H9 (cell line): ENCODE results near the gene ACTL7A. TPM values are rescaled to one million over a fixed set of nuclear protein-coding genes. Genes with fewer than 3 reads are reported as not detected.

ENCODE experiments used
- DNase-seq: peaks from one replicate; pipeline ENCODE4 v3.0.0-alpha.2; 2017
- H2AFZ ChIP-seq: one replicate; pipeline ENCODE4 v1.6.1; 2013; ENCODE audit warnings: mild to moderate bottlenecking, low read length, control low read depth, moderate library complexity
- H2AK5ac ChIP-seq: 2 replicates; pipeline ENCODE4 v1.6.1; 2013; ENCODE audit warnings: low read length, control low read depth, mixed read lengths; ENCODE audit not compliant: insufficient read length
- H2BK120ac ChIP-seq: one replicate; pipeline ENCODE4 v1.6.1; 2013; ENCODE audit warnings: low read depth, mild to moderate bottlenecking, low read length, control low read depth, inconsistent platforms; ENCODE audit not compliant: poor library complexity, severe bottlenecking
- H2BK12ac ChIP-seq: 2 replicates; pipeline ENCODE4 v1.6.1; 2013; ENCODE audit warnings: low read length, control low read depth, mixed read lengths, low read depth; ENCODE audit not compliant: insufficient read length
- H2BK15ac ChIP-seq: 2 replicates; pipeline ENCODE4 v1.6.1; 2013; ENCODE audit warnings: low read depth, low read length, control low read depth
- H2BK20ac ChIP-seq: one replicate; pipeline ENCODE4 v1.6.1; 2013; ENCODE audit warnings: low read depth, mild to moderate bottlenecking, low read length, control low read depth, inconsistent platforms; ENCODE audit not compliant: poor library complexity, severe bottlenecking
- H2BK5ac ChIP-seq: 2 replicates; pipeline ENCODE4 v1.6.1; 2013; ENCODE audit warnings: low read length, control low read depth, mixed read lengths; ENCODE audit not compliant: insufficient read length
- H3K14ac ChIP-seq: 2 replicates; pipeline ENCODE4 v1.6.1; 2013; ENCODE audit warnings: low read length, control low read depth; ENCODE audit not compliant: insufficient read depth
- H3K18ac ChIP-seq: 2 replicates; pipeline ENCODE4 v1.6.1; 2013; ENCODE audit warnings: low read depth, mild to moderate bottlenecking, mixed read lengths, low read length, control low read depth; ENCODE audit not compliant: insufficient read length
- H3K23ac ChIP-seq: 2 replicates; pipeline ENCODE4 v1.6.1; 2013; ENCODE audit warnings: low read length, control low read depth, mixed read lengths, low read depth; ENCODE audit not compliant: insufficient read length
- H3K23me2 ChIP-seq: 2 replicates; pipeline ENCODE4 v1.6.1; 2013; ENCODE audit warnings: low read depth, mild to moderate bottlenecking, mixed read lengths, low read length, control low read depth; ENCODE audit not compliant: insufficient read length, poor library complexity, severe bottlenecking
- H3K27ac ChIP-seq: 2 replicates; pipeline ENCODE4 v1.5.1; 2013; ENCODE audit warnings: low read length, control low read depth, mixed read lengths, low read depth; ENCODE audit not compliant: insufficient read length
- H3K27me3 ChIP-seq: 2 replicates; pipeline ENCODE4 v1.6.1; 2013; ENCODE audit warnings: low read length, control low read depth, inconsistent platforms; ENCODE audit not compliant: insufficient read depth
- H3K4ac ChIP-seq: 2 replicates; pipeline ENCODE4 v1.6.1; 2013; ENCODE audit warnings: low read depth, mild to moderate bottlenecking, control low read depth, inconsistent platforms, low read length, moderate library complexity
- H3K4me1 ChIP-seq: 2 replicates; pipeline ENCODE4 v1.6.1; 2013; ENCODE audit warnings: low read length, control low read depth, inconsistent platforms; ENCODE audit not compliant: insufficient read depth
- H3K4me2 ChIP-seq: 2 replicates; pipeline ENCODE4 v1.6.1; 2013; ENCODE audit warnings: low read length, control low read depth, mixed read lengths; ENCODE audit not compliant: insufficient read length, insufficient read depth
- H3K56ac ChIP-seq: 2 replicates; pipeline ENCODE4 v1.6.1; 2013; ENCODE audit warnings: low read depth, mild to moderate bottlenecking, mixed read lengths, low read length, control low read depth; ENCODE audit not compliant: insufficient read length
- H3K79me1 ChIP-seq: 2 replicates; pipeline ENCODE4 v1.6.1; 2013; ENCODE audit warnings: low read depth, mild to moderate bottlenecking, moderate library complexity, low read length, control low read depth, inconsistent platforms; ENCODE audit not compliant: insufficient read depth, poor library complexity, severe bottlenecking
- H3K79me2 ChIP-seq: 2 replicates; pipeline ENCODE4 v1.6.1; 2013; ENCODE audit warnings: low read length, control low read depth, inconsistent platforms; ENCODE audit not compliant: insufficient read depth
- H3K9ac ChIP-seq: 2 replicates; pipeline ENCODE4 v1.6.1; 2013; ENCODE audit warnings: low read length, control low read depth, mixed read lengths; ENCODE audit not compliant: insufficient read length; ENCODE audit errors: extremely low read depth
- H3K9me3 ChIP-seq: one replicate; pipeline ENCODE4 v1.6.1; 2013; ENCODE audit warnings: low read depth, low read length, inconsistent platforms; ENCODE audit not compliant: control insufficient read depth
- H3T11ph ChIP-seq: one replicate; pipeline ENCODE4 v1.6.1; 2013; ENCODE audit warnings: mild to moderate bottlenecking, low read length, control low read depth, inconsistent platforms
- H4K20me1 ChIP-seq: one replicate; pipeline ENCODE4 v1.6.1; 2013; ENCODE audit not compliant: control insufficient read depth, insufficient read length, insufficient read depth
- H4K5ac ChIP-seq: 2 replicates; pipeline ENCODE4 v1.6.1; 2013; ENCODE audit warnings: low read depth, mild to moderate bottlenecking, mixed read lengths, low read length, control low read depth; ENCODE audit not compliant: insufficient read length
- H4K8ac ChIP-seq: replicated peaks from 2 replicates; pipeline ENCODE4 v1.6.1; 2013; ENCODE audit warnings: low read length, control low read depth, mixed read lengths, low read depth; ENCODE audit not compliant: insufficient read length
- H4K91ac ChIP-seq: 2 replicates; pipeline ENCODE4 v1.6.1; 2013; ENCODE audit warnings: low read depth, mild to moderate bottlenecking, moderate library complexity, mixed read lengths, low read length, control low read depth; ENCODE audit not compliant: insufficient read length
- H3K27ac Mint-ChIP-seq, 3 experiments: 2 replicates in 2 of 3; 3 replicates in 1 of 3; pipeline ENCODE4 v1.8.0; 2020 to 2021; ENCODE audit warnings: mixed read lengths in 3 of 3, mild to moderate bottlenecking in 1 of 3, moderate library complexity in 1 of 3
- H3K27me3 Mint-ChIP-seq: 2 replicates; pipeline ENCODE4 v1.8.0; 2021; ENCODE audit warnings: low read depth, mild to moderate bottlenecking, moderate library complexity, mixed read lengths
- H3K36me3 Mint-ChIP-seq, 3 experiments: 2 replicates in 2 of 3; 3 replicates in 1 of 3; pipeline ENCODE4 v1.8.0; 2020 to 2021; ENCODE audit warnings: low read depth in 3 of 3, mixed read lengths in 3 of 3; ENCODE audit not compliant: insufficient read depth in 1 of 3
- H3K4me1 Mint-ChIP-seq, 2 experiments: 2 replicates each; pipeline ENCODE4 v1.8.0; 2020; ENCODE audit warnings: mixed read lengths in 2 of 2
- H3K4me3 Mint-ChIP-seq, 2 experiments: 2 replicates in 1 of 2; 3 replicates in 1 of 2; pipeline ENCODE4 v1.8.0; 2020 to 2021; ENCODE audit warnings: mild to moderate bottlenecking in 2 of 2, mixed read lengths in 2 of 2, moderate library complexity in 1 of 2
- H3K9me3 Mint-ChIP-seq, 2 experiments: 2 replicates in 1 of 2; 3 replicates in 1 of 2; pipeline ENCODE4 v1.8.0; 2020; ENCODE audit warnings: mild to moderate bottlenecking in 2 of 2, mixed read lengths in 2 of 2, moderate library complexity in 1 of 2
- WGBS: extraction: QIAGEN DNeasy Blood & Tissue Kit; methylation state at CpG from one replicate; pipeline ENCODE4 v1.1.7; 2013; ENCODE audit warnings: missing lambda C conversion rate, low lambda C conversion rate, mixed read lengths; ENCODE audit not compliant: insufficient read length; ENCODE audit errors: extremely low coverage; 5-methylcytosine and 5-hydroxymethylcytosine counted together
- total RNA-seq: library from RNA; stranded (reverse); gene quantifications from 2 replicates; pipeline ENCODE4 v1.2.1, GENCODE V29; 2021
- TF ChIP-seq, protein P1 (sequence below): fragments of 200-600 bp; sonication (generic); conservative IDR thresholded peaks from 3 replicates; pipeline ENCODE4 v1.8.0; 2021; ENCODE audit warnings: antibody characterized with exemption, mild to moderate bottlenecking

Gene ACTL7A
- total RNA-seq, 1 experiment from 2014 or later, result not detected

DNA sequence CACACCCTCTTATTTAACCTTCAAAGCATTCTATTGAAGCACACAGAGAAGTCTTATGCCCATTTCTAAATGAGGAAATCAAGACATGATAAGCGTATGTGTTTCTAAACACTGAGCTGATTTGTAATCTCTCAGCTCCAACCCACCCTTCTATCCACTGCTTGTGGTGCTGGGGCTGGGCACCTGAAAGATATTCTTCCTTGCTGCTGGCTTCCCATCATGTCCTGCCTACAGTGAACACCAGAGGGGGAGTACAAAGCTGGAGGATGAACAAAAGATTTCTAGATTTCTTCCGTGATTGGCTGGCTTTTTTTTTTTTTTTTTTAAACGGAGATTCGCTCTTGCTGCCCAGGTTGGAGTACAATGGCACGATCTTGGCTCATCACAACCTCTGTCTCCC, 14.4 kb downstream of the ACTL7A start:
- no peak overlapping the region for H2BK5ac ChIP-seq
- Mint-ChIP-seq H3K4me1 (no peaks in the 10 kb centered on the region), H3K27ac (no peak overlapping the region), H3K36me3 (peaks cover 14 to 75% (median 73%) of the 10 kb centered on the region in 3 experiments; a peak in 6 of 7 replicates), H3K9me3 (no peaks in the 10 kb centered on the region), H3K27me3 (no peaks in the 10 kb centered on the region), H3K4me3 (no peak overlapping the region)
- TF ChIP-seq, protein P1, sequence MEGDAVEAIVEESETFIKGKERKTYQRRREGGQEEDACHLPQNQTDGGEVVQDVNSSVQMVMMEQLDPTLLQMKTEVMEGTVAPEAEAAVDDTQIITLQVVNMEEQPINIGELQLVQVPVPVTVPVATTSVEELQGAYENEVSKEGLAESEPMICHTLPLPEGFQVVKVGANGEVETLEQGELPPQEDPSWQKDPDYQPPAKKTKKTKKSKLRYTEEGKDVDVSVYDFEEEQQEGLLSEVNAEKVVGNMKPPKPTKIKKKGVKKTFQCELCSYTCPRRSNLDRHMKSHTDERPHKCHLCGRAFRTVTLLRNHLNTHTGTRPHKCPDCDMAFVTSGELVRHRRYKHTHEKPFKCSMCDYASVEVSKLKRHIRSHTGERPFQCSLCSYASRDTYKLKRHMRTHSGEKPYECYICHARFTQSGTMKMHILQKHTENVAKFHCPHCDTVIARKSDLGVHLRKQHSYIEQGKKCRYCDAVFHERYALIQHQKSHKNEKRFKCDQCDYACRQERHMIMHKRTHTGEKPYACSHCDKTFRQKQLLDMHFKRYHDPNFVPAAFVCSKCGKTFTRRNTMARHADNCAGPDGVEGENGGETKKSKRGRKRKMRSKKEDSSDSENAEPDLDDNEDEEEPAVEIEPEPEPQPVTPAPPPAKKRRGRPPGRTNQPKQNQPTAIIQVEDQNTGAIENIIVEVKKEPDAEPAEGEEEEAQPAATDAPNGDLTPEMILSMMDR, result no peak
- no peak overlapping the region for H4K5ac ChIP-seq
- H3K14ac ChIP-seq, result no peak overlapping the region
- H3K9ac ChIP-seq, result no peak overlapping the region
- no peaks in the 10 kb centered on the region for H3K9me3 ChIP-seq
- no peak overlapping the region for H2AK5ac ChIP-seq
- H3K4ac ChIP-seq, result no peak overlapping the region
- H3K23me2 ChIP-seq, result no peaks in the 10 kb centered on the region
- H4K8ac ChIP-seq, result no peak overlapping the region
- H2BK20ac ChIP-seq, result no peak overlapping the region
- H3K27ac ChIP-seq, result no peak overlapping the region
- no peak overlapping the region for H2AFZ ChIP-seq
- H3K4me2 ChIP-seq, result no peak overlapping the region
- no peak overlapping the region for H3K23ac ChIP-seq
- H3K79me1 ChIP-seq, result no peaks in the 10 kb centered on the region
- WGBS, result no CpG with 5 or more reads among the region's 5 CpGs
- H4K20me1 ChIP-seq, result no peaks in the 10 kb centered on the region
- no peak overlapping the region for H3K18ac ChIP-seq
- H3K4me1 ChIP-seq, result no peaks in the 10 kb centered on the region
- H3K27me3 ChIP-seq, result no peaks in the 10 kb centered on the region
- no peak overlapping the region for H2BK12ac ChIP-seq
- no peak overlapping the region for H2BK15ac ChIP-seq
- H4K91ac ChIP-seq, result no peak overlapping the region
- no peak overlapping the region for H2BK120ac ChIP-seq
- DNase-seq, result no peak
- H3K79me2 ChIP-seq, result no peaks in the 10 kb centered on the region
- H3K56ac ChIP-seq, result no peak overlapping the region
- H3T11ph ChIP-seq, result no peak overlapping the region
